ENCODE results near the gene SCMH1.
A peak's percentile ranks its signal among the peaks of the same experiment; 100 is the strongest.

SCMH1 gene

GRCh38 chr1:40987439-40988276 is 254.4 kb downstream of the SCMH1 start:
- Mint-ChIP-seq H3K27me3 (no peaks in the 10 kb centered on the region), H3K4me1 (ENCODE audit: low read depth) (peaks cover 26% of the 10 kb centered on the region), H3K4me3 (no peak overlapping the region), H3K36me3 (peaks cover 43% of the 10 kb centered on the region), H3K9me3 (ENCODE audit: low read depth) (no peaks in the 10 kb centered on the region), H3K27ac (peak overlapping the region; percentile 64)

DNA sequence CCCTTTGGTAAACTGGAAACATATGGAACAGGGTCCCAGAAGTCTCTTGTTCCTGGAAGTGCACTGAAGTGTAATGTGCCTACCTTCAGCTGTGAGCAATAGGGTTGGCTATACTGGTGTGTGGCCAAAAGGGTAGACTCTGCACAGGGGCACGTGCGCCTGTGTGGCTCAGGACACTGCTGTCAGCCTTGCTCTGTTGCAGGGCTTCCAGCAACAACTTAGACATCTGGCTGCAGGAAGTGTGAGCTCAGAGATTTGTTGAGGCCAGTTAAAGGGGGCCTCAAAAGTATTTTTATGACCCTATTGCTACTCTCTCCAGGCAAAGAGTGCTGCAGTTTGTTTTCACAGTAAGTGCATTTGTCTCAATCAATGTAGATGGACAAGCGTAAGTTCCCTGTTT is 255.2 kb downstream of the SCMH1 start:
- no peaks in the 10 kb centered on the region for H3K9me3 Mint-ChIP-seq (ENCODE audit: low read depth)

GRCh38 chr1:40986328-40986783 is 255.8 kb downstream of the SCMH1 start:
- peaks cover 37% of the 10 kb centered on the region for H3K4me1 Mint-ChIP-seq (ENCODE audit: low read depth)
- peak overlapping the region; percentile 47 for H3K27ac Mint-ChIP-seq
- no peaks in the 10 kb centered on the region for H3K9me3 Mint-ChIP-seq (ENCODE audit: low read depth)
- H3K27me3 Mint-ChIP-seq: no peaks in the 10 kb centered on the region
- no peak overlapping the region for H3K4me3 Mint-ChIP-seq
- H3K36me3 Mint-ChIP-seq: peaks cover 40% of the 10 kb centered on the region

More for the DNA sequence above, 255.2 kb downstream of the SCMH1 start:
- no peak overlapping the region for H3K27ac Mint-ChIP-seq
- no peaks in the 10 kb centered on the region for H3K27me3 Mint-ChIP-seq
- H3K4me1 Mint-ChIP-seq (ENCODE audit: low read depth): peaks cover 31% of the 10 kb centered on the region
- H3K36me3 Mint-ChIP-seq: peaks cover 41% of the 10 kb centered on the region
- H3K4me3 Mint-ChIP-seq: no peak overlapping the region

GRCh38 chr1:40985875-40986274 is 256.2 kb downstream of the SCMH1 start:
- H3K36me3 Mint-ChIP-seq: peaks cover 44% of the 10 kb centered on the region
- H3K27me3 Mint-ChIP-seq: no peaks in the 10 kb centered on the region
- H3K9me3 Mint-ChIP-seq (ENCODE audit: low read depth): no peaks in the 10 kb centered on the region
- peak overlapping the region; percentile 47 for H3K27ac Mint-ChIP-seq
- peaks cover 42% of the 10 kb centered on the region for H3K4me1 Mint-ChIP-seq (ENCODE audit: low read depth)
- H3K4me3 Mint-ChIP-seq: no peak overlapping the region

GRCh38 chr1:40985161-40985560 is 256.9 kb downstream of the SCMH1 start:
- H3K27me3 Mint-ChIP-seq: no peaks in the 10 kb centered on the region
- peaks cover 47% of the 10 kb centered on the region for H3K4me1 Mint-ChIP-seq (ENCODE audit: low read depth)
- no peaks in the 10 kb centered on the region for H3K9me3 Mint-ChIP-seq (ENCODE audit: low read depth)
- no peak overlapping the region for H3K4me3 Mint-ChIP-seq
- H3K36me3 Mint-ChIP-seq: peaks cover 48% of the 10 kb centered on the region
- peak overlapping the region; percentile 34 for H3K27ac Mint-ChIP-seq

GRCh38 chr1:40984531-40984930 is 257.6 kb downstream of the SCMH1 start:
- peaks cover 43% of the 10 kb centered on the region for H3K36me3 Mint-ChIP-seq
- peak overlapping the region; percentile 77 for H3K4me3 Mint-ChIP-seq
- H3K9me3 Mint-ChIP-seq (ENCODE audit: low read depth): no peaks in the 10 kb centered on the region
- peak overlapping the region; percentile 88 for H3K27ac Mint-ChIP-seq
- no peaks in the 10 kb centered on the region for H3K27me3 Mint-ChIP-seq
- peaks cover 47% of the 10 kb centered on the region for H3K4me1 Mint-ChIP-seq (ENCODE audit: low read depth)

DNA sequence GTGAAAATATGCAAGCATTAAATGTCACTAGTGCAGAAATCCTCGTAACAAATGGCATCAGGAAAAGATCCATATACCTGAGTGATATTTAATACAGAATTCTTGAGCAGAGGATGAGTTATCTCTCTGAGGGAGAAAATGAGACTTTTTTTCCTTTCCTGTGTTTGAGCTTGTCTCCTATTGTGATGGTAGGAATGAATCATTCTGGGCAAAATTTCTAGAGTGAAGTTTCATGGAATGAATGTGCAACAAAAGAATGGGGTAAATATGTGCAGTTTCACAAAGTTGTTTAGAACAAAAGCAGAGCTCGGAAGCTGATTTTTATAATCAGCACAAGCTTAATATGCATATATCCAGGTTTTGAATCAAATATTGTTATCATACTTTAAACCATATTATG is 258.0 kb downstream of the SCMH1 start:
- Mint-ChIP-seq H3K4me3 (peak overlapping the region; percentile 77), H3K36me3 (peaks cover 40% of the 10 kb centered on the region), H3K27me3 (no peaks in the 10 kb centered on the region), H3K27ac (peak overlapping the region; percentile 88), H3K9me3 (ENCODE audit: low read depth) (no peaks in the 10 kb centered on the region), H3K4me1 (ENCODE audit: low read depth) (peaks cover 47% of the 10 kb centered on the region)

DNA sequence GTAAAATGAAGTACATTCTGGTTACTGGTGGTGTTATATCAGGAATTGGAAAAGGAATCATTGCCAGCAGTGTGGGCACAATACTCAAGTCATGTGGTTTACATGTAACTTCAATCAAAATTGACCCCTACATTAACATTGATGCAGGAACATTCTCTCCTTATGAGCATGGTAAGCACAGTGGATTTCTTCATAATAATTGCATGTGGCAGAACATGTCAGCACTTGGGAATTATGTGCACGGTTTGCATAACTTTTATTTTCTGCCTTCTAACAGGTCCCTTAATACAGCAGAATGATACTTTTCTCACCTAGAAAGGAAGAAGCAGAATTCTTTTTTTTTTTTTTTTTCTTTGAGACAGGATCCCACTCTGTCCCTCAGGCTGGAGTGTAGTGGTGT is 258.8 kb downstream of the SCMH1 start:
- Mint-ChIP-seq H3K27ac (peak overlapping the region; percentile 30), H3K4me1 (ENCODE audit: low read depth) (peaks cover 49% of the 10 kb centered on the region), H3K27me3 (no peaks in the 10 kb centered on the region), H3K9me3 (ENCODE audit: low read depth) (no peaks in the 10 kb centered on the region), H3K36me3 (peaks cover 35% of the 10 kb centered on the region), H3K4me3 (peak overlapping the region; percentile 77)

- Mint-ChIP-seq H3K27me3 (no peaks in the 10 kb centered on the region), H3K27ac (peak overlapping the region; percentile 73), H3K4me3 (peak overlapping the region; percentile 98), H3K36me3 (peaks cover 35% of the 10 kb centered on the region), H3K4me1 (ENCODE audit: low read depth) (peaks cover 49% of the 10 kb centered on the region), H3K9me3 (ENCODE audit: low read depth) (no peaks in the 10 kb centered on the region)
Measured at GRCh38 chr1:40982721-40983120, 259.4 kb downstream of the SCMH1 start.

GRCh38 chr1:40981691-40982448 is 260.2 kb downstream of the SCMH1 start:
- Mint-ChIP-seq H3K36me3 (peaks cover 31% of the 10 kb centered on the region), H3K27me3 (no peaks in the 10 kb centered on the region), H3K4me1 (ENCODE audit: low read depth) (peaks cover 49% of the 10 kb centered on the region), H3K27ac (peak overlapping the region; percentile 99), H3K4me3 (peak overlapping the region; percentile 98), H3K9me3 (ENCODE audit: low read depth) (no peaks in the 10 kb centered on the region)

DNA sequence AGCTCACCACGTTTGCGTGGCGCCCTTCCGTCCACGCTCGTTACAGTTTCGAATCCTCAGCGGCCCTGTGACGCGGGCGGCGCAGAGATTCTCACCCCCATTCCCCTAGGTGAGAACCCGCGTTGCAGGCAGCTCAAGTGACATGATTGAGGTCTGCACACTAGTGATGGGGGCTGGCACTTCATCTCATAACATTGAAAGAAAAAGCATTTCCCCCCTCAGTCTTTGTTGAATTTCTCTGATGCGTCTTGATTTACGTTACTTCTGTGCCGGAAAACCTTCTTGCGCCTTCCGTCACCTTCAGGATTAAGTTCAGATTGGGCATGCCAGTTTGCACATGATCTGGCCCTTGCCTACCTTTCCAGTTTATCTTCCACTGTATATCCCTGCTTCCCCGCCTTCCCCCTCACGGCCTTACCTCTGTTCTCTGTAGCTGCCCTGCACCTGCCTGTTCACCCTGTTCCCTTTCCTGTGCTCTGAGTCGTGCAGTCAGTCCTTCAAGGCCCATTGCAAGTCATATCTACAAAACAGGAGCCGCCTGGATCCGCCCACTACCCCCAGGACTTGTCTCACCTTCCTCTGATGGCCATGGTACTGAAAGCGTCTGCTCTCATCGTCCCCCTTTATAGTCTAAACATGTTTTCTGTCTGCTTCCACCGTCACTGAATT is 261.5 kb downstream of the SCMH1 start:
- Mint-ChIP-seq H3K9me3 (ENCODE audit: low read depth) (no peaks in the 10 kb centered on the region), H3K4me3 (peak overlapping the region; percentile 98), H3K27ac (peak overlapping the region; percentile 99), H3K36me3 (peaks cover 25% of the 10 kb centered on the region), H3K27me3 (no peaks in the 10 kb centered on the region), H3K4me1 (ENCODE audit: low read depth) (peaks cover 45% of the 10 kb centered on the region)

- peaks cover 25% of the 10 kb centered on the region for H3K36me3 Mint-ChIP-seq
- peak overlapping the region; percentile 98 for H3K4me3 Mint-ChIP-seq
- no peaks in the 10 kb centered on the region for H3K9me3 Mint-ChIP-seq (ENCODE audit: low read depth)
- H3K27me3 Mint-ChIP-seq: no peaks in the 10 kb centered on the region
- H3K4me1 Mint-ChIP-seq (ENCODE audit: low read depth): peaks cover 42% of the 10 kb centered on the region
- peak overlapping the region; percentile 99 for H3K27ac Mint-ChIP-seq
Measured at GRCh38 chr1:40980068-40980452, 262.0 kb downstream of the SCMH1 start.

- H3K9me3 Mint-ChIP-seq (ENCODE audit: low read depth): no peaks in the 10 kb centered on the region
- no peaks in the 10 kb centered on the region for H3K27me3 Mint-ChIP-seq
- peaks cover 22% of the 10 kb centered on the region for H3K36me3 Mint-ChIP-seq
- peak within 1 kb of the TSS; percentile 99 for H3K27ac Mint-ChIP-seq
- H3K4me3 Mint-ChIP-seq: peak within 1 kb of the TSS; percentile 98
- H3K4me1 Mint-ChIP-seq (ENCODE audit: low read depth): peaks cover 39% of the 10 kb centered on the region
Measured at GRCh38 chr1:40979241-40980067, 262.7 kb downstream of the SCMH1 start, which contains the start of gene CTPS1. CTPS1 (plus strand) TSS chr1:40979696; CDS start chr1:40983291, 3,595 bp downstream.

DNA sequence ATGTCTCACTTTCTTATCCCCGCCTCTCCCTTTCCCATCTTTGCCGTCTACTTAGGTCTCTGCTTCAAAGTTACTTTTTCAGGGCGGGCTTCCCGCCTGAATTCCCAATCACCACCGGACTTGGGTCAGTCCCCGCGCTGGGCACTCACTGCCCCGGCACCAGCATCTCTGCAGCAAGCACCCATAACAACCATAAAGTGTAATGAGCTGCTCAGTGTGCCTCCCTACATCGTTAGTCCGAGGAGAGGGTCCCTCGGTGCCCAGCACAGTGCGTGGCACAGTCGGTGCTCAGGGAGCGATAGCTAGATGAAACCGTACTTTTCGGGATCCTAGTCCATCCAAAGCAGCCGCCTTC is 263.2 kb downstream of the SCMH1 start:
- Mint-ChIP-seq H3K4me1 (ENCODE audit: low read depth) (peaks cover 34% of the 10 kb centered on the region), H3K4me3 (peak overlapping the region; percentile 84), H3K27me3 (no peaks in the 10 kb centered on the region), H3K36me3 (peaks cover 17% of the 10 kb centered on the region), H3K27ac (peak overlapping the region; percentile 92), H3K9me3 (ENCODE audit: low read depth) (no peaks in the 10 kb centered on the region)

Measured in activated naive CD8-positive, alpha-beta T cell (primary cell).